Uterus (tissue), 2 donors: ENCODE data around the gene OGFOD1.

ENCODE experiments used
- CTCF ChIP-seq, 4 experiments: fragments of 200-600 bp in 2 of 4; fragments of 450-650 bp in 2 of 4; sonication (generic) in 2 of 4; IDR thresholded peaks; one replicate each; pipeline ENCODE4 v1.5.1; 2016 to 2019; ENCODE audit warnings: antibody characterized with exemption in 4 of 4, mild to moderate bottlenecking in 2 of 4, moderate library complexity in 1 of 4
- POLR2A ChIP-seq, 2 donors: fragments of 450-650 bp; IDR thresholded peaks; one replicate each; pipeline ENCODE4 v1.6.1; 2016; ENCODE audit warnings: antibody characterized with exemption in 2 of 2, mild to moderate bottlenecking in 1 of 2, moderate library complexity in 1 of 2

- TF ChIP-seq CTCF (IDR thresholded peaks at IDR 0.05) = no peak
- no peak for TF ChIP-seq POLR2A (IDR thresholded peaks at IDR 0.05)
Observed at GRCh38 chr16:56423584-56424403, 27.6 kb upstream of the OGFOD1 start.
